HG02642 (cell line): ENCODE measurements around the gene GRAMD2A.
A peak's percentile ranks its signal among the peaks of the same experiment; 100 is the strongest.

ENCODE experiments used
- ATAC-seq: cut with Tn5 transposase; IDR thresholded peaks from one replicate; pipeline ENCODE4 v1.9.1; 2021; ENCODE audit warnings: mild to moderate bottlenecking; ENCODE audit not compliant: unreplicated experiment, poor library complexity

The GRAMD2A gene

GRCh38 chr15:72141171-72142084 is 56.2 kb downstream of the GRAMD2A start:
- ATAC-seq: peak; percentile 100

DNA sequence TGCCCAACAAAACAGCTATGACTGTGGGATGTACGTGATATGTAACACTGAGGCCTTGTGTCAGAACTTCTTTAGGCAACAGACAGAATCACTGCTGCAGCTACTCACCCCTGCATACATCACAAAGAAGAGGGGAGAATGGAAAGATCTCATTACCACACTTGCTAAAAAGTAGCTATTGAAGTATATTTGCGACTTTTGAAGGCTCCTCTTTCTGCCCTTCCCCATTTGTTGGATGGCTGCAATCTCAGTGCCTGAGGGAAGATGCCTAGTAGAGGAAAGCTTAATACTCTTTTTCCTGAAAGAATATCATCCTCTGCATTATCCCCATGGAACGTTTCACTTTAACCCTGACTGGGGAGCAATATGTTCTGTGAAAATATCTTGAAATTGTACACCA is 57.5 kb downstream of the GRAMD2A start:
- ATAC-seq: no peak

GRCh38 chr15:72139667-72140066 is 57.9 kb downstream of the GRAMD2A start:
- ATAC-seq: no peak

DNA sequence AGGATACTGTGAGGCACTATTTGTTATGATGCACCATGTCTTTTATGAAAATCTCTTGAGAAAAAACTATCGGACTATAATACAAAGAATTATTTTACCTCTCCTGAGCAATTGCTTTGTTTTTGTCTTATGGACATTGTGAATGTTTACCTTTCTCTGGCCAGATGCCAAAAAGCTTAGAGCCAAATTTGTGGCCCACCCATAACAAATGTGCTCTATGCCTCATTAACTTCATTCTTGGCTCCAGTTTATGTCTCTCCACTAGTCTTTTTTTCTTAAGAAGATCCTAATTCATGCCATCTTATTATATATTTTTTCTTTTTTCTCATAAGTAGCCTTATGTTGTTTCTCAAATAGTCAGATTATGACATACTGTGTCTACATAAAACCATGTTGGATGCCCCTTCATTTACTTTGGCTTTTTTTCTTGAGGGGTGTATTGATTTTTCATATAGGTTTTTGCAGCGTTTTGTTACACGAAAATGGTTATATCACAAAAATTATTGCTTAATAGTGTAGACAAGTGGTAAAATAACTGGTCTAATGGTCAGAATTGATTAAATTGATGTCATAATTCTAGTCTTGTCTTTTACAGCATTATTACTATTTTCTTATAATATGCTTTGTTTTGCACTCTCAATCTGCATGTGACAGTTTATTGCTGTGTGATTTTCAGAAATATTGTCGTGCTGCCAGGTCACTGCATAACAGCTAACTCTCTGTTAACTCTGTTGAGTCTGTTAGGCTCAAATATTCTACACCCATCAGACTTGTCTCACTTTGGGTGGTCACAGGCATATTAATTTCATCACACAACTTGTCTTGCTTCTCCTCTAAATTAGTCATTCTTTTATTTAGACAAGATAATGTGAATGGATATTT is 61.2 kb downstream of the GRAMD2A start:
- ATAC-seq: no peak

- ATAC-seq: no peak
Observed at GRCh38 chr15:72135719-72136118, 61.9 kb downstream of the GRAMD2A start.

DNA sequence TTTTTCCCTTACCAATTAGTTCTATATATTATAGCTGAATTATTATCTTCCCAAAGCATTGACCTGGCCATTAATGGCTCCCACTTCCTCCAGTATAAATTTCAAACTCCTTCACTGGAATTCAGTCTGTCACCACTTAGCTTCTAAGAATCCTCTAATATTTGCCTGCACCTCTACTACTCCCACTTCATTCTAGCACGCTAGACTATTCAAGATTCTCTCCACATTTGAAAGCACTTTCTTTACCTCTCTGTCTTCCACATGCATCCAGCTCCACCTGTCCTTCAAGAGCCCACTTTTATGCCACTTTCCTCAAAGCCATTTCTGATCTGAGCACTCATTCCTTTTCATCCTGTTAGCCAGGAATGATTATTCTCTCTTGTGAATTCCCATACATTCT is 64.4 kb downstream of the GRAMD2A start:
- no peak for ATAC-seq

- no peak for ATAC-seq
Observed at GRCh38 chr15:72131922-72132321, 65.7 kb downstream of the GRAMD2A start.

DNA sequence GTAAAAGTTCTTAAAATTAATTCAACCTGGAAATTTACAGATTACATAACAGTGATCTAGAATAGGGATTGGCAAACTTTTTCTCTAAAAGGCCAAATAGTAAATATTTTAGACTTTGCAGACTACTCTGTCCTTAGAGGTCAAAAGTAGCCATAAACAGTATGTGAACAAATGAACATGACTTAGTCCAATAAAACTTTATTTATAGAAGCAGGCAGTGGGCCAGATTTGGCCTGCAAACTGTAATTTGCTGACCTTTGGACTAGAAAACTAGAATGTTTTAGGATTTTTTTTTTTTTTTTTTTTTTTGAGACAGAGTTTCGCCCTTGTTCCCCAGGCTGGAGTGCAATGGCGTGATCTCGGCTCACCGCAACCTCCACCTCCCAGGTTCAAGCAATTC is 67.3 kb downstream of the GRAMD2A start:
- ATAC-seq: no peak

DNA sequence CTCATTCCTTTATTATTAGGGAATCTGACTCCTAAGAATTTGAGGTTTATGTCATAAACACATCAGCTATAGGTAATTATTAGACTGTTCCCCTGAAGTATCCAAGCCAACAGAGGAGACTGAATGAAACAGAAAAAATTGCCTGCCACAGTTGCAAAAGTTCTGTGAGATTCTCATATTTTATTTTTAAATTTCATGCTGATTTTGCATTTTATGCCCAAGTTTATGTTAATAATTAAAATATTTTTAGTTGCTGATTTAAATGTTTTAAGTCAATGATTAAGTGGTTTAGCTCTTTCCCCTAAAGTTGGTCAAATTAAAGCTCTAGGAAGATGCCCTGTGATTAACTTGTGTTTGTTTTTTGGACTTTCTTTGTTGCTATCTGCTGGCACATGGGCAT is 69.2 kb downstream of the GRAMD2A start:
- no peak for ATAC-seq

GRCh38 chr15:72127724-72128322 is 69.8 kb downstream of the GRAMD2A start:
- ATAC-seq: no peak

- ATAC-seq: no peak
Observed at GRCh38 chr15:72124218-72124617, 73.4 kb downstream of the GRAMD2A start.

- ATAC-seq: peak; percentile 73
Observed at GRCh38 chr15:72118017-72118978, 79.3 kb downstream of the GRAMD2A start, which contains the start of the genes MYO9A and SENP8. Gene MYO9A (minus strand): TSS chr15:72118150. CDS start chr15:72046563, 71,587 bp downstream. Gene SENP8 (plus strand): TSS chr15:72118403. CDS start chr15:72139624, 21,221 bp downstream.

GRCh38 chr15:72117486-72118016 is 80.0 kb downstream of the GRAMD2A start:
- peak; percentile 73 for ATAC-seq

DNA sequence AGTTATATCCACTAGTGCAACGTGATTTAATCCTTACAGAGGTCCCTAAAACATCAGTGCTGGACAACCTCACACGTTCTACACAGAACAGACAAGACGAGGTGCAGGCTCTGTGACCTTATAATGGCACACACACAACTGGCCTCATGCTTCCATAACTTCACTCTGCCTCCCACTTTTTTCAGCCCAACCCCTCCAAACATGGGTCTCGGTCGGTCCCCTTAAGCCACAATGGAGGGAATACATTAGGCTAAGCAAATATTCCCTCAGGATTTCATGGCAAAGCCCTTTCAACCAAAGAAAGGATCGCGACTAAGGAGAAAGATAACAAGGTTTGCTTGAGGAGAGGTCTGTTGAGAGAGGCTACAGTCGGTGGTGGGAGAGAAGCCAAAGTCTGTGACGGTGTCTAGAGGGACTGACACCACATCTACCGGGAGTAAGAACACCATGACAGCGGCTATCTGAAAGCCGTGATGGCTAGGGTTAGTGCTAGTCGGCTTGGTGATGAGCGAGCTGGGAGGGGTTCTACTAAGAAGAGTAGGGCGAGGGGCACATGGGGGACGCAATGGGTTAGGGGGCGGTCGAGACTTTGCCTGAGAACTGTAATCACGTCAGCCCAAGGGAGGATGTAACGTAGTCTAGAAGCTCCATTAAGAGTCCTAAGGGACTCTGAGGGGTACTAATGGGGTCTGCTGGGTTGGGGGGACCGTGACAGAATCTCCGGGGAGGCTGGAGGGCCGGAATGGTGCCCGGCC is 80.7 kb downstream of the GRAMD2A start:
- peak; percentile 0 for ATAC-seq

- no peak for ATAC-seq
Observed at GRCh38 chr15:72113347-72114031, 84.1 kb downstream of the GRAMD2A start.

- no peak for ATAC-seq
Observed at GRCh38 chr15:72112805-72113204, 84.8 kb downstream of the GRAMD2A start.

- no peak for ATAC-seq
Observed at GRCh38 chr15:72112116-72112515, 85.5 kb downstream of the GRAMD2A start.

- ATAC-seq: no peak
Observed at GRCh38 chr15:72110355-72110754, 87.2 kb downstream of the GRAMD2A start.
